Measurements from ENCODE around the gene FGFR2.

DNA sequence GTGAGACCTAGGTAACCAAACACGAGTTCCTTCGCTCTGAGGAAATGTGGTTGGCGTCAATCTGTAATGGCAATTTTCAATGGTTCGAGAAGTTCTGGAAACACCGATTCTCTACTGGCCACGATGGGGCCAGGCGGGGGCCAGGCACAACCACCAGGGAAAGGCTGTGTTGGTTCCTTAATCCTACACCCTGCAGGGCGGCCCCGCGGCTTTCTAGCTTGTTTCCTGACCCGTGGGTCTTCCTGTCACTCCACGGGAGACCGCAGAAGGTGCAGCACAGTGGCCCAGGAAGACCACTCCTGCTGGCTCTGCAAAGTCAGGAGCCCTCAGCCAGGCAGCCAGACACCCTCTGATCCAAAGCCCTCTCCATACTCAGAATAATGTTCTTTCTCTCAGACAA, 113.4 kb downstream of the FGFR2 start:
- TF ChIP-seq EZH2 (IDR thresholded peaks at IDR 0.05) (no peak), POLR2AphosphoS5 (IDR thresholded peaks at IDR 0.05; ENCODE audit: borderline replicate concordance, low read depth, low read length) (no peak)

Measured in SK-N-MC (cell line).